Measurements from ENCODE around the gene JAK3.

The JAK3 gene

GRCh38 chr19:17840019-17840418 lies 7.8 kb downstream of the JAK3 start:
- no peak for DNase-seq (ENCODE audit: low read depth)

DNA sequence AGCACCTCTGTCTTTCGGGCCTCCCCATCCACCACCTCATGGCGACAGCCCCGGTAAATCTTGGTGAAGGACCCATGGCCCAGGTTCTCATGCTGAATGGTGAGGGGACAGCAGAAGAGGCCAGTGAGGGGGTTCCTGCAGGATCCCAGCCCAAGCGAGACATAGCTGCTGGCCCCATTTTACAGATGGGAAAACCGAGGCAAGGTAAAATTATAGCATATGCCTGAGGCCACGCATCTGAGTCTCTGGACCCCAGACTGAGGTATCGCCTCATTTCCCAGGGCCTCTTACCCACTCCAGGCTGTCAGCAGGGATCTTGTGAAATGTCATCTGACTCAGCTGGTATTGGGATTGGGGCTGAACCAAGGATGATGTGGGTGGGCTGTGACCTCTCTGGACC lies 9.8 kb downstream of the JAK3 start:
- DNase-seq (ENCODE audit: low read depth) = no peak

- no peak for DNase-seq (ENCODE audit: low read depth)
Observed at GRCh38 chr19:17836530-17836929, 11.3 kb downstream of the JAK3 start.

GRCh38 chr19:17835182-17836006 lies 12.4 kb downstream of the JAK3 start:
- no peak for DNase-seq (ENCODE audit: low read depth)

DNA sequence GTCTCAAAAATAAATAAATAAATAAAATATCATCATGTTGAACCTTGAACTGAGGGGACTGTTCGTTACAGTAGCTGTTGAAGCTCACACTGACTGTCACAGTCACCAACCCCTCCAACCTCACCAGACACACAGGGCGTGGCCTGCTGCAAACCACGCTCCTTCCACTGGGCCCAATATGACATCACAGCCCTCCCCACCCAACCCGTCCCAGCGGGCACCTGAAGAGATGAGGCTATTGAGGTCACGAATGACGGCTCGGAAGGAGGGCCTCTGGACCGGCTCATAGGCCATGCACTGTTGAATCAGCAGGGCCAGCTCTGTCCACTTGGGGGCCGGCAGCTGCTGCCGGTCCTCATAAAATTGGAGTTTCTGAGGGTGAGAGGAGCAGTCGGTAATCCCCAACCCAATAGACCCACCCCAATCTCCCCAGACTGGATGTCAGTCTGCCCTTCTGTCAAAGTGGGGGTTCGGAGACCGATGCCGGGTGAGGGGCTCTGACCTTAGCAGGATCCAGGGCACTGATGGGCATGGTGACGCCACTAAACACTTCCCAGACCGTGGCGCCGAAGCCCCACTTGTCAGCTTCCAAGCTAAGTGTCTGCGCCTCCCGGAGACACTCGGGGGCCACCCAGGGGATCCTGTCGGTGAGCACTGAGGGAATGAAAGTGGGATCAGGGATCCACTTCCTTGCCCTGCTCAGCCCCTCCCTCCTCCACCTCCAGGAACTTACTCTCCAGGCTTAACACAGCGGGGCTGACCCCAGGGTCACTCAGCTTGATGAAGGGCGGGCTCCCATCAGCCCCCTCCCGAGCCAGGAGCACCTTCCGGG lies 13.2 kb downstream of the JAK3 start:
- DNase-seq (ENCODE audit: low read depth) = peak; percentile 33

DNA sequence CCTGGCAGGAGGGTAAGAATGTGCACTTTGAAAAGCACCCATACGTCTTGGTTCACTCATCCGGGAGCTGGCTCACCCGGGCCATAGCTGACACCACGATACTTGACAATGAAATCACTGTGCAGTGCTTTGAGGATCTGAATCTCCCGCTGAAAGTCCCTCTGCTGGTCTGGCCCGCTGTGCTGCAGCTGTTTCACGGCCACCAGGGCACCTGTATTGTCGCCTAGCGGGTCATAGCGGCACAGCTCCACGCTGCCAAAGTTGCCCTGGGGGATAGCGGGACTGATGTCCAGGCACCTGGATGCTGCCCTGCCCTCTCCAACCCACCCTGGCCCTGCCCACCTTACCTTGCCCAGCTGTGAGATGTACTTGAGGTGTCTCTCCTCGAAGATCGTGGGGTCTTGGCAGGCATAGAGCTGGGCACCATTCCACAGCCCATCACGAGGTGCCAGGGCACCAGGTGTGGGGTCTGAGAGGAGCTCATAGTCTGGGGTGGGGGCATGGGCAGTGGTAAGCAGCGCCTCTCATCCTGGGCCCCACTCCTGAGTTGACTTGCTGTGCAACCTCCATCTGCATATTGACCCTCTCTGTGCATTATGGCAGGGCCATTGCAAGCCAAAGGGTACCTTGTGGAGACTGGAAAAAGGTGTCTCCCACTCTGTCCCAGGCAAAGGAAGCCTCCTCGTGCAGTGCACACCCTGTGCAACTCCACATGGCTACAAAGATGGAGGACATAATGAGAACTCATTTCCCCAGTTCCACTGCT lies 15.2 kb downstream of the JAK3 start:
- no peak for DNase-seq (ENCODE audit: low read depth)

- no peak for DNase-seq (ENCODE audit: low read depth)
Observed at GRCh38 chr19:17831419-17831888, 16.3 kb downstream of the JAK3 start.

DNA sequence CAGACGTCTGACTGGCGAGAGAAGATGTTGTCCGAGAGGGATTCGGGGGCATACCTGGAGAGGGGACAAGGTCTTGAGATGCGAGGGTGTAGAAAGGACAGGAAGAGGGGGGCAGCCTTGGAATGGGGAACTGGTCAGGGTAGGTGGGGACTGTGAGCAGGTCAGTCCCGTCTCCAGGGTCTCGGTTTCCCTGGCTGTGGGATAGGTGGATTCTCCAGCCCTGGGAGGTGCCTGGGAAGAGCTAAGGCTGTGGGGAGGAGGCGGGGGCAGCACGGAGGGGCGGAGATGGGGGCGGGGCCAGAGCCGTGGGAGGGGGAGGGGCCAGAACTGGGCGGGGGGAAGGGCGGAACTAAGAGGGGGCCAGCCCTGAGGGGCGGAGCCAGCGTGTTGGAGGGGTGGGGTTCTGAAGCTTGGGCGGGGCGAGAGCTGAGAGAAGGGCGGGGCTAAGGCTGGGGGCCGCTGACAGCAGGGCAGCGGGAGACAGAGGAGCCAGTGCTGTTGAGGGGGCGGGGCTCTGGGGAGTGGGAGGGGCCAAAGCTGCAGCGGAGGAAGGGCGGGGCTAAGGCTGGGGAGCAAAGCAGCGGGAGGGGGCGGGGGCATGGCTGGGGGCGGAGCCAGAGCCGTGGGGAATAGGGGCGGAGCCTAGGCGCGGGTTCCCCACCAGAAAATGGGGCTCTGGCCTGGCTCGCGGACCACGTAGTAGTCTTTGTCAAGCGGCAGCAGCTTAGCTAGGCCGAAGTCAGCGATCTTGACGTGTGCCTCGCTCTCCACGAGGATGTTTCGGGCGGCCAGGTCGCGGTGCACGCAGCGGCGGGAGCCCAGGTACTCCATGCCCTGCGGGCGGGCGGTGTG lies 17.0 kb downstream of the JAK3 start:
- peak; percentile 48 for DNase-seq (ENCODE audit: low read depth)

DNA sequence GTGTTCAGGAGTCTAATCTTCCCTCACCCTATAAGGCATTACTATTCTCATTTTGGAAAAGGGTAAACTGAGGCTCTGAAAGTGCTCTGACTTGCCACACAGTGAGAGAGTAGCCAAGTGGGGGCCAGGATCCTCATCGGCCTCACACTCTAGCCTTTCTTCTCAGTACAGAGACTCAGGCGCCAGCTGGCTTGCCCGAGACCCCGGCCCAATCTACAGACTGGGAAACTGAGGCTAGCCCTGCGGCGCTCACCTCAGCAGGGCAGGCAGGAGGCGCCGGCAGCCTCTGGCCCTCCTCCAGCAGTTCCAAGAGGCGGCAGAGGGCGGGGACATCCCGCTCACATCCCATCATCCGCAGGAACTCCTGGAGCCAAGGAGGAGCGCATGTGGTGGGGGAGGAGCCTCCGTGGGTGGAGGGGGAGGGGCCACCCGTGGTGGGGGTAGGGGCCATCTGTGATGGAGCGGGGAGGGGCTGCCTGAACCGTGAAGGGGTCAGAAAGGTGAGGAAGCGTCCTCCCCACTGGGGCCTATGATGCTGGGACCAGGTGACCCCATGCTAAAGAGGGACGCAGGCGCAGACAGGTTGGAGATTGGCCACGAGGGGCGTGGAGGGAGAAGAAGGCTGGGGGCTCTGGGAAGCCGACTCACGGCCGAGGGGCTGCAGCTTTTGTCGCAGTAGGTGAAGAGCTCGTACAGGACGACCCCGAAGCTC lies 17.8 kb downstream of the JAK3 start:
- DNase-seq (ENCODE audit: low read depth) = no peak

GRCh38 chr19:17826508-17827056 lies 21.2 kb downstream of the JAK3 start:
- DNase-seq (ENCODE audit: low read depth) = no peak

DNA sequence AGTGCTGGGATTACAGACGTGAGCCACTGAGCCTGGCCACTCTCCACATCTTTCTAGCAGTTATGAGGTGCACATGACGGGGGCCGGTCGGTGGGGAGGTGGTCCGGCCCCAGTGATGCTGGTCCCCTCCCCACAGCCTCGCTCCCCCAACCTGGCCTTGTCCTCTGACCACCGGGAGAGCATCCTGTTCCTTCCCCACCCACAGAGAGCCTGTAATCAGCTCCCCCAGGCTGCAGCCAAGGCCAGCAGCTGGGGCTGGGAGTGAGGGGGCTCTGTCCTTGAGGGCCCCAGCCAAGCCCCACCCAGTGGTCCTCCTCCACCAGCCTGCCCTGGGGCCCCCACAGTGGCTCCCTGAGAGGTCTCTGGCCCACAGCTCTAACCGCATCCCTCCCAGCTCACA lies 23.4 kb downstream of the JAK3 start:
- DNase-seq (ENCODE audit: low read depth) = no peak

GRCh38 chr19:17821190-17821589 lies 26.6 kb downstream of the JAK3 start, which contains the start of gene INSL3:
Gene INSL3 (minus strand): TSS chr19:17821519. CDS start chr19:17821506, 13 bp downstream.
- DNase-seq (ENCODE audit: low read depth) = no peak

- DNase-seq (ENCODE audit: low read depth) = no peak
Observed at GRCh38 chr19:17817668-17818363, 30.0 kb downstream of the JAK3 start.

- DNase-seq (ENCODE audit: low read depth) = no peak
Observed at GRCh38 chr19:17812099-17812498, 35.7 kb downstream of the JAK3 start.

DNA sequence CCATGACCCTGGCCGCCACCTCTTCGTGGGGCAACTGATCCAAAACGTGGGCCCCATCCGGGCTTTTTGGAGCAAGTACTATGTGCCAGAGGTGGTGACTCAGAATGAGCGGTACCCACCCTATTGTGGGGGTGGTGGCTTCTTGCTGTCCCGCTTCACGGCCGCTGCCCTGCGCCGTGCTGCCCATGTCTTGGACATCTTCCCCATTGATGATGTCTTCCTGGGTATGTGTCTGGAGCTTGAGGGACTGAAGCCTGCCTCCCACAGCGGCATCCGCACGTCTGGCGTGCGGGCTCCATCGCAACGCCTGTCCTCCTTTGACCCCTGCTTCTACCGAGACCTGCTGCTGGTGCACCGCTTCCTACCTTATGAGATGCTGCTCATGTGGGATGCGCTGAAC lies 36.1 kb downstream of the JAK3 start:
- DNase-seq (ENCODE audit: low read depth) = no peak

DNA sequence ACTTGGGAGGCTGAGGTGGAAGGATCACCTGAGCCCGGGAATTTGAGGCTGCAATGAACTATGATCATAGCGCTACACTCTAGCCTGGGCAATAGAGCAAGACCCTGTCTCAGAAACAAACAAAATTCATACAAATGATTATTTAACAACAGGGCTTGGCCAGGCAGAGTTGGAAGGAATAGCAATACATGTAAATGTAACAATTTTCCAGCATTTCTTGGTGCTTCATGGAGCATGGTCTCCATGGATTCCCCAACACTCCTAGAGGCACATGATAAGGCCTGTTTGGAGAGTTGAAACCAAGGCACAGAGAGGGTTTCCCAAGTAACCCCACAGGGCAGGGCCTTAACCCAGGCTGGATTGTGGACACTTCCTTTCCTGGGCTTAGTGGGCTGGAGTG lies 36.7 kb downstream of the JAK3 start:
- no peak for DNase-seq (ENCODE audit: low read depth)

DNA sequence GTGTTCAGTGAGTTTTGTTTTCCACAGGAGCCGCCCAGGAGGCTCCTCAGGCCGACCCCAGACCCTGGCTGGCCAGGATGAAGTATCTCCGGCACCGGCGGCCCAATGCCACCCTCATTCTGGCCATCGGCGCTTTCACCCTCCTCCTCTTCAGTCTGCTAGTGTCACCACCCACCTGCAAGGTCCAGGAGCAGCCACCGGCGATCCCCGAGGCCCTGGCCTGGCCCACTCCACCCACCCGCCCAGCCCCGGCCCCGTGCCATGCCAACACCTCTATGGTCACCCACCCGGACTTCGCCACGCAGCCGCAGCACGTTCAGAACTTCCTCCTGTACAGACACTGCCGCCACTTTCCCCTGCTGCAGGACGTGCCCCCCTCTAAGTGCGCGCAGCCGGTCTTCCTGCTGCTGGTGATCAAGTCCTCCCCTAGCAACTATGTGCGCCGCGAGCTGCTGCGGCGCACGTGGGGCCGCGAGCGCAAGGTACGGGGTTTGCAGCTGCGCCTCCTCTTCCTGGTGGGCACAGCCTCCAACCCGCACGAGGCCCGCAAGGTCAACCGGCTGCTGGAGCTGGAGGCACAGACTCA lies 40.0 kb downstream of the JAK3 start:
- DNase-seq (ENCODE audit: low read depth) = no peak

GRCh38 chr19:17806945-17807344 lies 40.8 kb downstream of the JAK3 start:
- DNase-seq (ENCODE audit: low read depth) = no peak

DNA sequence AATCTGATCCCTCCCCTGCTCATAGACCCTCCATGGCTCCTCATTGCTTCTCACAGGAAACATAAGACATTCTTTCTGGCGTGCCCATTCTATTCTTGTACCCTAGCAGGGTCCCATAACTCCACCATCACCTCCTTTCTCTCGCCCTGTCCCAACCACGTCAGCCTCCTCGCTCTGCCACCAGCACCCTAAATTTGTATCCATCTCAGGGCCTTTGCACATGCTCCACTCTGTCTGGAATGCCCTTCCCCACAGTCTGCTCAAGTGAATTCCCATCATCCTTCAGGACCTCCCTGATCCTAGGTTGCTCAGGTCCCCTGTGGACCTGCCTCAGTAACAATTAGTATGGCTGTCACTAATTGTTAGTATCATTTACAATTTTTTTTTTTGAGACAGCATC lies 42.4 kb downstream of the JAK3 start:
- no peak for DNase-seq (ENCODE audit: low read depth)
